ENCODE data around the gene SLC15A3. TPM values are rescaled to one million over a fixed set of nuclear protein-coding genes. Genes with fewer than 3 reads are reported as not detected.
A peak's percentile ranks its signal among the peaks of the same experiment; 100 is the strongest.

Gene SLC15A3
- total and polyA plus RNA-seq, 3 experiments from 2014 or later: 1.2 to 1.5 TPM; not detected in 1

DNA sequence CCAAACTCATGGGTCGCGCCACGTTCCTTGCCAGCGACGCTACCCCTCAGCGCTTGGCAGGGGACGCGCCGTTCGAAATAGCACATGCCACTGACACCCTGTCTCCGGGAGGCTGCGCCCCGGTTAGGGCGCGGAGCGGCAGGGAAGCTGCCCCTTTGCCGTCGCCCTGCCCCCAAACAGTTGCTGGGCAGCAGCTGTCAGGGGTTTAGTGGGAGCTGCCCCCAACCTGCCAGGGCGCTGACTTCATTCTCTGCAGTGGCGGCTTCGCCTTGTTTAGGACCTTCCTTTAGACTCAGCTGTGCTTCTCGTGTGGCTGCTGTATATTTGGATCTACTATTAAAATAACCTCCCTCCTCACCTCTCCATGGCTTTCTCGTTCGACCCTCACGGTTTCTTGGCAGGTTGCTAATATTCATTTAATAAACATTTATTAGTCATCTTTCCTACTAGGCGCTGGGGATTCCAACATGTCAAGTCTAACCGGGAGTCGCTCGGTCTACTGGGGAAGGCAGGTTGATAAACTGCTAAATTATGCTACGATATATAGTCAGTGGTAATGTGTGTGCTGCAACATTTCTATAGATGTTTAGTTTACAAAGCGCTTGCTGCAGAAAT is 37.2 kb downstream of the SLC15A3 start:
- Histone ChIP-seq H3K9me3 (ENCODE audit: low read length) (no peaks in the 10 kb centered on the region), H3K4me1 (ENCODE audit: insufficient read depth, low read length) (peaks cover 47% of the 10 kb centered on the region), H3K4me3 (ENCODE audit: low read length) (peak overlapping the region; percentile 91), H3K27me3 (ENCODE audit: insufficient read depth, low read length, poor library complexity, severe bottlenecking) (no peaks in the 10 kb centered on the region), H3K36me3 (ENCODE audit: insufficient read depth, low read length) (peaks cover 11% of the 10 kb centered on the region), H3K27ac (ENCODE audit: low read depth, low read length) (peak overlapping the region; percentile 82)
- Mint-ChIP-seq H3K4me1 (peaks cover 59 to 83% (median 60%) of the 10 kb centered on the region in 3 donors), H3K4me3 (peak overlapping the region; percentile 93 to 99 (median 97)), H3K36me3 (peaks cover 2 to 25% (median 3%) of the 10 kb centered on the region in 3 donors), H3K27ac (peak overlapping the region; percentile 81 to 98 (median 94)), H3K9me3 (no peaks in the 10 kb centered on the region), H3K27me3 (no peaks in the 10 kb centered on the region)
- ChIA-PET POLR2A (interaction anchor here (0.5 to 3.8 kb wide), 10 partner anchors 9 to 516 kb away, joined by 3 to 33 read pairs (median 4); partner anchors contain the start of genes CD6 and PRPF19), CTCF (interaction anchor here (0.6 to 4.8 kb wide), 21 partner anchors 9 to 273 kb away, joined by 3 to 51 read pairs (median 5); partner anchors contain the start of genes CD6, PRPF19 and ZP1)
- DNase-seq: peak in 2 of 5 donors; percentile 25 to 59

DNA sequence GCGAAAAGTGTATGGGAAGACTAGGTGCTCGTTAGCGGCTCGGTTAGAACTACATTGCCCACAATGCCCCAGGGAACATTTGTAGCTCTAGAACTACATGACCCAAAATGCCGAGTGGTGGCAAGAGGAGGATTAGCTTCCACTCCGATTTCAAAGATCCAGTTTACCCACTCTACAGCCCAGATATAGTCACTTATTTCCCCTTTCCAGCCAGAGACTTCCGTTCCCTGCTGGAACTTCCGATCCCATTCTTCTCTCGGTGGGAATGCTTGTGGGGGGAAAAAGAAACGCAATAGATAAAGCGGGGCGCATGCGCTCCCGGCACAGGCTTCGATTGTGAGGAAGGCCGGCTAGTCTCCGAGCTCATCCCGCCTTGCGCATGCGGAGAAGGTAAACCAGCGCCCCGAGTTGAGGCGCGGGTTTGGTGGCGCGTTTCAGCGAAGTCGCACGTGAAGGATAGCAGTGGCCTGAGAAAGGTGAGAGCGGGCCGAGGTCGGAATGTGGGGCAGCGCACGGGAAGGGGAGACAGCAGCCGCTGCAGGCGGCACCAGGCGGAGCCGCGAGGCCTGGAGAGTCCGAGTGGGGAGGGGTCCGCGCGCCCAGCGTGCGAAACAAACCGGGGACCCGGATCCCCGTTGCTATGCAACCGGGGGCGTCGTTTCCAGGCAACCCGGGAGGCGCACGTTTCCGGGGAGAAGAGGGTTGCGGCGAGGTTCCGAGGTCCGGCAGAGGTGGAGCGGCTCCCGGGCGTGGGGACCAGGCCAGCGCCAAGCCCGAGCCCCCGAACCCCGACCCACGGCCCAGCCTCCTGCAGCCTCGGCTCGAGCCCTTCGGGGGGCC is 38.0 kb downstream of the SLC15A3 start, which contains the start of gene TMEM109:
Gene TMEM109, plus strand, starts transcription at position 366 of the 840 bp plus-strand sequence. CDS start 5,536 bp downstream, outside the sequence.
- Histone ChIP-seq H3K9me3 (ENCODE audit: low read length) (no peaks in the 10 kb centered on the region), H3K36me3 (ENCODE audit: insufficient read depth, low read length) (peaks cover 6% of the 10 kb centered on the region), H3K4me3 (ENCODE audit: low read length) (peak within 1 kb of the TSS; percentile 91), H3K4me1 (ENCODE audit: insufficient read depth, low read length) (peaks cover 47% of the 10 kb centered on the region), H3K27ac (ENCODE audit: low read depth, low read length) (peak within 1 kb of the TSS; percentile 82), H3K27me3 (ENCODE audit: insufficient read depth, low read length, poor library complexity, severe bottlenecking) (no peaks in the 10 kb centered on the region)
- POLR2A ChIA-PET: interaction anchor here (0.5 to 3.8 kb wide), 10 partner anchors 9 to 879 kb away, joined by 3 to 33 read pairs (median 3); partner anchors contain the start of genes CD5, CD6, FEN1 and PRPF19
- H3K27ac Mint-ChIP-seq: peak within 1 kb of the TSS; percentile 95 to 99 (median 98)
- H3K27me3 Mint-ChIP-seq: no peaks in the 10 kb centered on the region
- peaks cover 0 to 18% (median 0%) of the 10 kb centered on the region in 3 donors for H3K36me3 Mint-ChIP-seq
- H3K9me3 Mint-ChIP-seq: no peaks in the 10 kb centered on the region
- peaks cover 59 to 81% (median 63%) of the 10 kb centered on the region in 3 donors for H3K4me1 Mint-ChIP-seq
- CTCF ChIA-PET: interaction anchor here (0.7 to 4.8 kb wide), 11 partner anchors 9 to 274 kb away, joined by 3 to 51 read pairs (median 6); partner anchors contain the start of gene PRPF19
- DNase-seq: peak; percentile 82 to 92 (median 88)
- peak within 1 kb of the TSS; percentile 93 to 99 (median 97) for H3K4me3 Mint-ChIP-seq

DNA sequence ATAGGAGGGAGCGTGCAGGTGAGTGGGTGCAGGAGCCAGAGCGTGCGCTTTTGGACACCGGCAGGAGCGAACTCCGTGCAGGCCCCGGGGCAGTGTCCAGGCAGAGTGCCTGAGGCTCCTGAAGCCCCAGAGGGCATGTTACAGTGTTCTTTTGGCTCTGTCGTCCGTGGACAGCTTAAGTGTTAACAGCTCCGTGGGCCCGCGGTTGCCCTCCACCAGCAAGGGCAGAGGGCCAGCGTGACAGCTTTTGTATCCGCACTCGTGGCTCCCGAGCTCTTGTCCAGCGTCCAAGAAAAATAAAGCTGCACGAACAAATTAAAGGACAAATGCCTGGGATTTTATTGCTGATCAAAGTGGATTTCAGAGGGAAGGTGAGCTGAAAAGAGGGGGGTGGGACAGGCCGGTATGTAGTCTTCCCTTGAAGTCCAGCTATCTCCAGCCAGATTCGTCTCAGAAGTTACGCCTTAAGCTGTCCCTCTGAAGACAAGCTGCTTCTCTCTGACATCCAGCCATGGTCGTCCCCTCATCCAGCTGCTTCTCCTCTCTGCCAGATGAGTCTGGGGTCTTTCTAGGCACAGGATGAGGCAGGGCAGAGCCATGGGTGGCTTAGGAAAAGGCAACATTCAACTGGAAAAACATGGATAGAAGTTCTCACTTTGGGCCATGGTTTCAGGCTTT is 39.0 kb downstream of the SLC15A3 start:
- CTCF ChIA-PET: interaction anchor here (0.7 to 4.8 kb wide), 8 partner anchors 8 to 595 kb away, joined by 3 to 51 read pairs (median 7); partner anchors contain the start of gene PRPF19
- Histone ChIP-seq H3K27me3 (ENCODE audit: insufficient read depth, low read length, poor library complexity, severe bottlenecking) (no peaks in the 10 kb centered on the region), H3K4me3 (ENCODE audit: low read length) (peak overlapping the region; percentile 91), H3K27ac (ENCODE audit: low read depth, low read length) (peak overlapping the region; percentile 82), H3K9me3 (ENCODE audit: low read length) (no peaks in the 10 kb centered on the region), H3K4me1 (ENCODE audit: insufficient read depth, low read length) (peaks cover 47% of the 10 kb centered on the region), H3K36me3 (ENCODE audit: insufficient read depth, low read length) (peaks cover 2% of the 10 kb centered on the region)
- POLR2A ChIA-PET: interaction anchor here (0.6 to 3.8 kb wide), 8 partner anchors 8 to 880 kb away, joined by 3 to 33 read pairs (median 4); partner anchors contain the start of genes CD5, FEN1 and PRPF19
- no peaks in the 10 kb centered on the region for H3K9me3 Mint-ChIP-seq
- no peaks in the 10 kb centered on the region for H3K27me3 Mint-ChIP-seq
- H3K27ac Mint-ChIP-seq: peak overlapping the region; percentile 58 to 99 (median 98)
- H3K4me1 Mint-ChIP-seq: peaks cover 59 to 77% (median 63%) of the 10 kb centered on the region in 3 donors
- H3K36me3 Mint-ChIP-seq: peaks cover 0 to 12% (median 0%) of the 10 kb centered on the region in 3 donors
- H3K4me3 Mint-ChIP-seq: peak overlapping the region; percentile 73 to 99 (median 97)
- DNase-seq: no peak

DNA sequence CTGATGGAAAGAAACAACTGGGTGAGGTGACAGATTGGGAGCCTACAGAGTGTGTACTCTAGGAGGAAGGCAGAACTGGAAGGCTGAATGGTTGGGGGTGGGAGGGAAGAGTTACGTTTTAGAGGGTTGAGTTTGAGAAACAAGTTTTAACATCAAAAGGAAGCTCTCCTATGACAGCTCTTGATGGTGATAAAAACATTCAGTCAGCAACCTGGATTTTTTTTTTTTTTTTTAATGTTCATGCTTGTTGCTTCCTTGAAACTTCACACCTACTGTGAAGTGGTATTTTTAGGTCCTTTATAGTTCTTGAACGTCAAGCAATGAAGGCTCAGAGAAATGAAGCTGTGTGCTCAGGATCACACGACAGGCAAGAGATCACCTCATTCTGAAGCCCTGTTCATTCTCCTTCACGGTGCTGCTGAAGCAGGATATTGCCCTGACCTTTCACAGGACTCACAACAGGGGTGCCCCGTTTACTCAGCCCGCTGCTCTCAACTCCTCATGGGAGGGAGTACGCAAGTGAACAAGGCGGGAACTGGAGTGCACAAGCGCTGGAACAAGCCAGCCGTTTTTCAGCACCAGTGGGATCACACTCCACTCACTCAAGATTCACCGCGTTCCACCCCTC is 39.6 kb downstream of the SLC15A3 start:
- Mint-ChIP-seq H3K27me3 (no peaks in the 10 kb centered on the region), H3K9me3 (no peaks in the 10 kb centered on the region), H3K27ac (peak overlapping the region; percentile 82 to 99 (median 94)), H3K4me1 (peaks cover 57 to 72% (median 62%) of the 10 kb centered on the region in 3 donors), H3K4me3 (peak overlapping the region; percentile 59 to 99 (median 95)), H3K36me3 (peaks cover 0 to 12% (median 0%) of the 10 kb centered on the region in 3 donors)
- CTCF ChIA-PET: interaction anchor here (0.7 to 4.8 kb wide), 4 partner anchors 7 to 595 kb away, joined by 3 to 51 read pairs (median 20); partner anchors contain the start of gene PRPF19
- Histone ChIP-seq H3K4me3 (ENCODE audit: low read length) (peak overlapping the region; percentile 91), H3K27me3 (ENCODE audit: insufficient read depth, low read length, poor library complexity, severe bottlenecking) (no peaks in the 10 kb centered on the region), H3K27ac (ENCODE audit: low read depth, low read length) (peak overlapping the region; percentile 58), H3K4me1 (ENCODE audit: insufficient read depth, low read length) (peaks cover 47% of the 10 kb centered on the region), H3K36me3 (ENCODE audit: insufficient read depth, low read length) (no peaks in the 10 kb centered on the region), H3K9me3 (ENCODE audit: low read length) (no peaks in the 10 kb centered on the region)
- peak in 3 of 5 donors; percentile 60 to 81 (median 78) for DNase-seq
- POLR2A ChIA-PET: interaction anchor here (0.6 to 1.2 kb wide), 5 partner anchors 8 to 249 kb away, joined by 3 to 6 read pairs (median 4); partner anchors contain the start of genes CD5, TMEM132A and VPS37C

DNA sequence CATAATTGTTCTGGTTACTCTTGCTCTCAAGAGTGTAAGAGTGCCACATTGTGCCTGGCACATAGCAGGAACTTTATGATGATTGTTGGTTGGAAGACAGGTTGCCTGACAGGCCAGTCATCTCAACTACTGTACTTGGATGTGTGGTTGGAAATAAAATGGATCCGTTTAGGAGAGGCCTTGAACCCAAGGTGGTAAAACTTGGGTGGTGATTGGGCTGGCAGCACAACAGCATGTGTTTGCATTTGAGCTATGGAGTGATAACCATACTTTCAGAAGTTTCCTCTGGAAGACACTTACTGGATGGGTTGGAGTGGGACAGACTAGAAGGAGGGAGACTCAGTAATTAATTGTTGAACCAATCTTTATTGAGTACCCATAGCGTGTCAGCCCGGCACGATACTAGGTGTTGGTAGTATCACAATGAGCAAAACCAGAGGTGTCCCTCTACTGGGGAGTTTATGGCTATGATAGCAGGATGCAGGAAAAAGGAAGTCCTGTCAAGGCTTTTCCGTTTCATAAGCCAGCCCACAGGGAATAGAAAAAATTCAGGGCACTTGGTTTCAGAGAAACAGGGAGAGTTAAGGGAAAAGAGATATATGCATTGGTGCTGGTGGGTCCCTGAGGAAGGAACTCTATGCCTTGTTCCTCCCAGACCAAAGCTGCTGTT is 41.1 kb downstream of the SLC15A3 start:
- Mint-ChIP-seq H3K27ac (peak overlapping the region in 7 of 8 donors; percentile 51 to 99 (median 90)), H3K4me1 (peaks cover 52 to 67% (median 58%) of the 10 kb centered on the region in 3 donors), H3K27me3 (no peaks in the 10 kb centered on the region), H3K36me3 (peaks cover 0 to 13% (median 0%) of the 10 kb centered on the region in 3 donors), H3K4me3 (peak overlapping the region in 3 of 7 donors; percentile 35 to 57 (median 42)), H3K9me3 (no peaks in the 10 kb centered on the region)
- peaks cover 45% of the 10 kb centered on the region for H3K4me1 ChIP-seq (ENCODE audit: insufficient read depth, low read length)
- ChIA-PET POLR2A (no interaction called here), CTCF (interaction anchor here (3.9 kb wide), 1 partner anchor 10 kb away, joined by 31 read pairs; no protein-coding TSS in a partner anchor)
- DNase-seq: no peak
- H3K27me3 ChIP-seq (ENCODE audit: insufficient read depth, low read length, poor library complexity, severe bottlenecking): no peaks in the 10 kb centered on the region
- H3K36me3 ChIP-seq (ENCODE audit: insufficient read depth, low read length): no peaks in the 10 kb centered on the region
- H3K4me3 ChIP-seq (ENCODE audit: low read length): no peak overlapping the region
- no peak overlapping the region for H3K27ac ChIP-seq (ENCODE audit: low read depth, low read length)
- no peaks in the 10 kb centered on the region for H3K9me3 ChIP-seq (ENCODE audit: low read length)

DNA sequence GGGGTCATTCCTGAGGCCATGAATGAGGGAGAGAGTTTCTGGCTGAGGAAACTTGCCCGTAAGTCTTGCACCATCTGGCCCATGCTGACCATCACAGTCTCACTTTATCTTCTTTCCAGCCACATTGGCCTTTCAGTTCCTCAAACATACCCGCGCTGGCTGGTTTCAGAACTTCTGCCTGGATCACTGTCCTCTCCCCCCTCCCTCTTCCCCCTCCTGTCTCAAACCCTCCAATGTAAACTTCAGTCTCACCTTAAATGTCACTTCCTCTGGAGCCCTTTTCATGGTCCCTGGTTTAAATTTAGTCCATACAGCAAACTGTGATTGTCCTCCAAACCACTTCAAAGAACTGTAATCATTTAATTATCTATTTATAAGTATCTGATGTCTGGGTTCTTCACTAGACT is 41.7 kb downstream of the SLC15A3 start:
- Histone ChIP-seq H3K27me3 (ENCODE audit: insufficient read depth, low read length, poor library complexity, severe bottlenecking) (no peaks in the 10 kb centered on the region), H3K4me1 (ENCODE audit: insufficient read depth, low read length) (peaks cover 45% of the 10 kb centered on the region), H3K9me3 (ENCODE audit: low read length) (no peaks in the 10 kb centered on the region), H3K27ac (ENCODE audit: low read depth, low read length) (no peak overlapping the region), H3K36me3 (ENCODE audit: insufficient read depth, low read length) (no peaks in the 10 kb centered on the region), H3K4me3 (ENCODE audit: low read length) (no peak overlapping the region)
- DNase-seq: no peak
- H3K27me3 Mint-ChIP-seq: no peaks in the 10 kb centered on the region
- H3K36me3 Mint-ChIP-seq: peaks cover 0 to 18% (median 0%) of the 10 kb centered on the region in 3 donors
- H3K27ac Mint-ChIP-seq: peak overlapping the region in 3 of 8 donors; percentile 65 to 99 (median 90)
- POLR2A ChIA-PET: no interaction called here
- peaks cover 51 to 67% (median 57%) of the 10 kb centered on the region in 3 donors for H3K4me1 Mint-ChIP-seq
- CTCF ChIA-PET: interaction anchor here (3.9 kb wide), 1 partner anchor 10 kb away, joined by 31 read pairs; no protein-coding TSS in a partner anchor
- no peaks in the 10 kb centered on the region for H3K9me3 Mint-ChIP-seq
- no peak overlapping the region for H3K4me3 Mint-ChIP-seq
